ENCODE results near the gene MRPL34. TPM values are rescaled to one million over a fixed set of nuclear protein-coding genes. Genes with fewer than 3 reads are reported as not detected.

MRPL34 gene
- total and polyA plus RNA-seq, 9 of the 15 experiments (the other 6 are each of a cell fraction or from before 2014, with no cell fraction given), result 11.5 to 256 (median 72.5) TPM

DNA sequence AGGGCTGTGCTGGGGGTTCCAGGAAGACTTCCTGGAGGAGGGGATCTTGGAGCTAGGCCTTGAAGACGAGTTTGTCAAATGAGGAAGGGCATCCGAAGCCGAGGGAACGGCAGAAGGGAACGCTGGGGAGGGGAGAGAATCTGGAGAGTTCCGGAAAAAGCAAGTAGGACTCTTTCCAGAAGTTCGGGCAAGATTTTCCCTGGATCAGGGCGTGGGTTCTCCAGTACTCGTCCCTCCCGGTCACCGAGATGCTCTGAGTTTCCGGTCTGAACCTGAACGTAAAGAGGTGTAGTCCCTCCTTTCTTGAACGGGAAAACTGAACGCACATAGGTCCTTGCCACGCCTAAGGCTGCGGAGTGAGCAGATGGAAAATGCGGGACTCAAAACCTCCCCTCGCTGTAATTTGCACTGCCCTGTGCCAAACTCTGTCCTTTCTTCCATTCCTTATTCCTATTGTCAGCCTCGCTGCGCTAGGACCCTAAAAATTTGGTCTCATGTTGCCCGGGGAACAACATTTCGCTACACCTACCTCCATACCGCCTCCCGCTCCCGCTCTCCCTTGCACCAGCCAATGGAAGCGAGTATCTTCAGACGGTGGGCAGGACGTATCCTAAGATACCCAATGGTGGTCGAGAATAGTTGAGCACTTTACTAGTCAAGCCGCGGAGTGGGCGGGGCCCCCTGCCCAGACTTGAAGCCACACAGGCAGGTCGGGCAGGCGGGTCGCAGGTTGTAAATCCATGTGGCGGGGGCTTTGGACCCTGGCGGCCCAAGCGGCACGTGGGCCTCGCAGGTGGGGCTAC is 31.4 kb downstream of the MRPL34 start, which contains the start of gene GTPBP3 (continued):
- TF ChIP-seq PRMT5 (CRISPR knock-in tag; IDR thresholded peaks at IDR 0.05) (peak; percentile 80; the same call in 1 of the 2 replicates), PCBP2 (IDR thresholded peaks at IDR 0.05; ENCODE audit: low read depth, low read length, poor library complexity, severe bottlenecking) (no peak), ASH1L (IDR thresholded peaks at IDR 0.05; ENCODE audit: borderline replicate concordance, low read depth, partially characterized antibody) (peak; percentile 95), STAT5A (IDR thresholded peaks at IDR 0.05; ENCODE audit: borderline replicate concordance, low read length) (peak; percentile 33; the same call in 1 of the 2 replicates), KLF16 (IDR thresholded peaks at IDR 0.05) (no peak), PRPF4 (IDR thresholded peaks at IDR 0.05; ENCODE audit: insufficient read depth, low read depth, low read length, poor library complexity, severe bottlenecking) (no peak), FOXA3 (CRISPR knock-in tag; conservative IDR thresholded peaks at IDR 0.05 in 1 of 2, IDR thresholded peaks at IDR 0.05 in 1 of 2) (no peak), FOXP1 (CRISPR knock-in tag; IDR thresholded peaks at IDR 0.05) (0 out of 2 replicates have a peak, but pooled peaks have one; percentile 26), SMAD2 (IDR thresholded peaks at IDR 0.05; ENCODE audit: low read depth, low read length) (no peak), HCFC1 (IDR thresholded peaks at IDR 0.05; ENCODE audit: low read depth, low read length) (peak; percentile 89), FOXM1 (IDR thresholded peaks at IDR 0.05; ENCODE audit: low read depth) (peak; percentile 80), FOXM1 (CRISPR knock-in tag; IDR thresholded peaks at IDR 0.05; ENCODE audit: low read depth) (no peak), TAL1 (IDR thresholded peaks at IDR 0.05) (peak; percentile 24), MEF2A (IDR thresholded peaks at IDR 0.05; ENCODE audit: control insufficient read depth, low read depth, low read length) (no peak), ZNF408 (CRISPR knock-in tag; IDR thresholded peaks at IDR 0.05; ENCODE audit: low read depth) (no peak), FOXA1 (IDR thresholded peaks at IDR 0.05; ENCODE audit: borderline replicate concordance) (no peak), RBM22 (IDR thresholded peaks at IDR 0.05; ENCODE audit: low read depth, low read length, poor library complexity, severe bottlenecking) (no peak), BCL6 (CRISPR knock-in tag; IDR thresholded peaks at IDR 0.05) (no peak), ZNF143 (CRISPR knock-in tag; IDR thresholded peaks at IDR 0.05) (no peak), ATF7 (IDR thresholded peaks at IDR 0.05) (peak; percentile 91)
- TF ChIP-seq, protein P1, sequence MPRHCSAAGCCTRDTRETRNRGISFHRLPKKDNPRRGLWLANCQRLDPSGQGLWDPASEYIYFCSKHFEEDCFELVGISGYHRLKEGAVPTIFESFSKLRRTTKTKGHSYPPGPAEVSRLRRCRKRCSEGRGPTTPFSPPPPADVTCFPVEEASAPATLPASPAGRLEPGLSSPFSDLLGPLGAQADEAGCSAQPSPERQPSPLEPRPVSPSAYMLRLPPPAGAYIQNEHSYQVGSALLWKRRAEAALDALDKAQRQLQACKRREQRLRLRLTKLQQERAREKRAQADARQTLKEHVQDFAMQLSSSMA (CRISPR knock-in tag; IDR thresholded peaks at IDR 0.05), result peak; percentile 74; the same call in 1 of the 2 replicates
- TF ChIP-seq, protein P2, sequence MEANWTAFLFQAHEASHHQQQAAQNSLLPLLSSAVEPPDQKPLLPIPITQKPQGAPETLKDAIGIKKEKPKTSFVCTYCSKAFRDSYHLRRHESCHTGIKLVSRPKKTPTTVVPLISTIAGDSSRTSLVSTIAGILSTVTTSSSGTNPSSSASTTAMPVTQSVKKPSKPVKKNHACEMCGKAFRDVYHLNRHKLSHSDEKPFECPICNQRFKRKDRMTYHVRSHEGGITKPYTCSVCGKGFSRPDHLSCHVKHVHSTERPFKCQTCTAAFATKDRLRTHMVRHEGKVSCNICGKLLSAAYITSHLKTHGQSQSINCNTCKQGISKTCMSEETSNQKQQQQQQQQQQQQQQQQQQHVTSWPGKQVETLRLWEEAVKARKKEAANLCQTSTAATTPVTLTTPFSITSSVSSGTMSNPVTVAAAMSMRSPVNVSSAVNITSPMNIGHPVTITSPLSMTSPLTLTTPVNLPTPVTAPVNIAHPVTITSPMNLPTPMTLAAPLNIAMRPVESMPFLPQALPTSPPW (CRISPR knock-in tag; IDR thresholded peaks at IDR 0.05), result peak; percentile 78
- TF ChIP-seq, protein P3, sequence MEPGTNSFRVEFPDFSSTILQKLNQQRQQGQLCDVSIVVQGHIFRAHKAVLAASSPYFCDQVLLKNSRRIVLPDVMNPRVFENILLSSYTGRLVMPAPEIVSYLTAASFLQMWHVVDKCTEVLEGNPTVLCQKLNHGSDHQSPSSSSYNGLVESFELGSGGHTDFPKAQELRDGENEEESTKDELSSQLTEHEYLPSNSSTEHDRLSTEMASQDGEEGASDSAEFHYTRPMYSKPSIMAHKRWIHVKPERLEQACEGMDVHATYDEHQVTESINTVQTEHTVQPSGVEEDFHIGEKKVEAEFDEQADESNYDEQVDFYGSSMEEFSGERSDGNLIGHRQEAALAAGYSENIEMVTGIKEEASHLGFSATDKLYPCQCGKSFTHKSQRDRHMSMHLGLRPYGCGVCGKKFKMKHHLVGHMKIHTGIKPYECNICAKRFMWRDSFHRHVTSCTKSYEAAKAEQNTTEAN (CRISPR knock-in tag; IDR thresholded peaks at IDR 0.05), result peak; percentile 86
- TF ChIP-seq, protein P4, sequence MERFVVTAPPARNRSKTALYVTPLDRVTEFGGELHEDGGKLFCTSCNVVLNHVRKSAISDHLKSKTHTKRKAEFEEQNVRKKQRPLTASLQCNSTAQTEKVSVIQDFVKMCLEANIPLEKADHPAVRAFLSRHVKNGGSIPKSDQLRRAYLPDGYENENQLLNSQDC (CRISPR knock-in tag; IDR thresholded peaks at IDR 0.05), result 0 out of 2 replicates have a peak, but pooled peaks have one; percentile 17

Data from K562 (cell line).